GM12878 (cell line): ENCODE measurements around the gene BPIFB4. TPM values are rescaled to one million over a fixed set of nuclear protein-coding genes. Genes with fewer than 3 reads are reported as not detected.

Experiments used
- BMI1 ChIP-seq: fragments of 450-650 bp; IDR thresholded peaks from 2 replicates; pipeline ENCODE4 v1.6.1; 2016; ENCODE audit warnings: mild to moderate bottlenecking, moderate library complexity, borderline replicate concordance
- BRCA1 ChIP-seq: IDR thresholded peaks from 2 replicates; pipeline ENCODE4 v1.6.1; 2011; ENCODE audit warnings: low read depth, low read length, improper control_type of control experiment
- CEBPB ChIP-seq, 2 experiments: fragments of 150-350 bp in 1 of 2; IDR thresholded peaks; 2 replicates each; pipeline ENCODE4 v1.6.1; 2012 to 2014; ENCODE audit warnings: low read depth in 2 of 2, low read length in 2 of 2, borderline replicate concordance in 1 of 2, inconsistent platforms in 1 of 2
- CHD4 ChIP-seq: fragments of 200-600 bp; sonication (generic); IDR thresholded peaks from 2 replicates; pipeline ENCODE4 v1.6.1; 2016; ENCODE audit warnings: mild to moderate bottlenecking
- DPF2 ChIP-seq: fragments of 450-650 bp; IDR thresholded peaks from 2 replicates; pipeline ENCODE4 v1.6.1; 2017; ENCODE audit warnings: mild to moderate bottlenecking
- EED ChIP-seq: sonication (generic); IDR thresholded peaks from 2 replicates; pipeline ENCODE4 v1.6.1; 2016; ENCODE audit warnings: antibody characterized with exemption, low read depth
- ESRRA ChIP-seq: IDR thresholded peaks from 2 replicates; pipeline ENCODE4 v1.6.1; 2012; ENCODE audit warnings: mild to moderate bottlenecking, low read length, improper control_type of control experiment
- FOS ChIP-seq: IDR thresholded peaks from 3 replicates; pipeline ENCODE4 v1.6.1; 2011; ENCODE audit warnings: borderline replicate concordance; ENCODE audit not compliant: insufficient read length; ENCODE audit errors: extremely low read depth
- JUND ChIP-seq: IDR thresholded peaks from 2 replicates; pipeline ENCODE4 v1.6.1; 2012; ENCODE audit warnings: low read depth, mild to moderate bottlenecking, low read length, improper control_type of control experiment, moderate library complexity
- KAT2A ChIP-seq: conservative IDR thresholded peaks from 2 replicates; pipeline ENCODE4 v1.6.1; 2011; ENCODE audit warnings: low read depth, low read length; ENCODE audit not compliant: control insufficient read depth
- MTA3 ChIP-seq: IDR thresholded peaks from 2 replicates; pipeline ENCODE4 v1.6.1; 2012; ENCODE audit warnings: low read length, inconsistent platforms, borderline replicate concordance
- MXI1 ChIP-seq: fragments of 150-350 bp; IDR thresholded peaks from 2 replicates; pipeline ENCODE4 v1.6.1; 2011; ENCODE audit warnings: low read depth, mild to moderate bottlenecking, inconsistent platforms, low read length, improper control_type of control experiment
- PAX8 ChIP-seq: fragments of 450-650 bp; IDR thresholded peaks from 2 replicates; pipeline ENCODE4 v1.6.1; 2017; ENCODE audit warnings: mild to moderate bottlenecking, moderate library complexity
- RCOR1 ChIP-seq: conservative IDR thresholded peaks from 2 replicates; pipeline ENCODE4 v1.6.1; 2012; ENCODE audit warnings: low read depth, low read length, improper control_type of control experiment
- SIN3A ChIP-seq: IDR thresholded peaks from 2 replicates; pipeline ENCODE4 v1.6.1; 2012; ENCODE audit warnings: low read depth, low read length, improper control_type of control experiment
- SRF ChIP-seq, 2 experiments: IDR thresholded peaks; 2 replicates each; pipeline ENCODE4 v1.6.1; 2011; ENCODE audit warnings: low read depth in 2 of 2, low read length in 2 of 2, mild to moderate bottlenecking in 1 of 2, moderate library complexity in 1 of 2
- TAF1 ChIP-seq: IDR thresholded peaks from 2 replicates; pipeline ENCODE4 v1.6.1; 2011; ENCODE audit warnings: mild to moderate bottlenecking, low read depth, low read length, borderline replicate concordance
- TBL1XR1 ChIP-seq: IDR thresholded peaks from 2 replicates; pipeline ENCODE4 v1.6.1; 2012; ENCODE audit warnings: low read depth, low read length, improper control_type of control experiment
- USF1 ChIP-seq: IDR thresholded peaks from 2 replicates; pipeline ENCODE4 v1.6.1; 2011; ENCODE audit warnings: borderline replicate concordance, low read depth, mild to moderate bottlenecking, moderate library complexity, mixed read lengths, low read length; ENCODE audit not compliant: insufficient read depth; ENCODE audit errors: extremely low read length
- ZBTB4 ChIP-seq: fragments of 450-650 bp; formaldehyde crosslinking; IDR thresholded peaks from 2 replicates; pipeline ENCODE4 v1.4.0; 2022; ENCODE audit warnings: mild to moderate bottlenecking, moderate library complexity
- ZNF274 ChIP-seq: IDR thresholded peaks from one replicate; pipeline ENCODE4 v1.8.0; 2011; ENCODE audit not compliant: insufficient read length, insufficient read depth
- polyA plus RNA-seq, 11 experiments: library from polyadenylated mRNA; depleted of rRNA in 4 of 11; unstranded in 6 of 11; stranded (reverse) in 5 of 11; fragments of >200 nt; fragmentation: Nextera tagmentation in 4 of 11; fragmentation: Illumina TruSeq in 1 of 11; extraction: Ambion mirVana in 4 of 11; extraction: Trizol in 1 of 11; gene quantifications; 1 replicate in 1 of 11; 2 replicates in 10 of 11; pipeline versions ENCODE4 v1.2.1 to v1.2.3, GENCODE V29; 2011 to 2016; ENCODE audit warnings: inconsistent platforms in 2 of 11, missing spikeins in 2 of 11, low read depth in 1 of 11
- total RNA-seq, 4 experiments: library from RNA; depleted of rRNA in 3 of 4; stranded (reverse); fragments of >200 nt in 3 of 4; fragmentation: Illumina TruSeq in 1 of 4; extraction: Trizol in 1 of 4; gene quantifications; 2 replicates each; pipeline versions ENCODE4 v1.2.1 to v1.2.3, GENCODE V29; 2013 to 2021
- TF ChIP-seq, protein P1 (sequence below): fragments of 450-650 bp; IDR thresholded peaks from 2 replicates; pipeline ENCODE4 v1.6.1; 2017; ENCODE audit warnings: mild to moderate bottlenecking, low read depth, inconsistent platforms; ENCODE audit not compliant: poor library complexity, severe bottlenecking
- TF ChIP-seq, protein P2 (sequence below): IDR thresholded peaks from 2 replicates; pipeline ENCODE4 v1.6.1; 2012; ENCODE audit warnings: low read depth, low read length, improper control_type of control experiment

Gene BPIFB4
- total and polyA plus RNA-seq, 10 of the 15 experiments (the other 5 are each of a cell fraction or from before 2014, with no cell fraction given): 0.12 TPM; not detected in 9

GRCh38 chr20:33119725-33120720 is 40.6 kb downstream of the BPIFB4 start (continued):
- TF ChIP-seq, protein P1, sequence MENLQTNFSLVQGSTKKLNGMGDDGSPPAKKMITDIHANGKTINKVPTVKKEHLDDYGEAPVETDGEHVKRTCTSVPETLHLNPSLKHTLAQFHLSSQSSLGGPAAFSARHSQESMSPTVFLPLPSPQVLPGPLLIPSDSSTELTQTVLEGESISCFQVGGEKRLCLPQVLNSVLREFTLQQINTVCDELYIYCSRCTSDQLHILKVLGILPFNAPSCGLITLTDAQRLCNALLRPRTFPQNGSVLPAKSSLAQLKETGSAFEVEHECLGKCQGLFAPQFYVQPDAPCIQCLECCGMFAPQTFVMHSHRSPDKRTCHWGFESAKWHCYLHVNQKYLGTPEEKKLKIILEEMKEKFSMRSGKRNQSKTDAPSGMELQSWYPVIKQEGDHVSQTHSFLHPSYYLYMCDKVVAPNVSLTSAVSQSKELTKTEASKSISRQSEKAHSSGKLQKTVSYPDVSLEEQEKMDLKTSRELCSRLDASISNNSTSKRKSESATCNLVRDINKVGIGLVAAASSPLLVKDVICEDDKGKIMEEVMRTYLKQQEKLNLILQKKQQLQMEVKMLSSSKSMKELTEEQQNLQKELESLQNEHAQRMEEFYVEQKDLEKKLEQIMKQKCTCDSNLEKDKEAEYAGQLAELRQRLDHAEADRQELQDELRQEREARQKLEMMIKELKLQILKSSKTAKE: peak; percentile 38
- TF ChIP-seq ZBTB4 (CRISPR knock-in tag) (no peak), ZNF274 (no peak), TBL1XR1 (no peak), CHD4 (no peak), TAF1 (no peak), KAT2A (no peak), BMI1 (no peak), MTA3 (no peak), PAX8 (no peak), EED (peak; percentile 40; the same call in 1 of the 2 replicates), DPF2 (0 out of 2 replicates have a peak, but pooled peaks have one; percentile 26), BRCA1 (no peak), CEBPB (IDR thresholded peaks at IDR 0.05; ENCODE audit: borderline replicate concordance in 1 of 2, low read depth in 2 of 2, low read length in 2 of 2) (no peak), SRF (IDR thresholded peaks at IDR 0.05; ENCODE audit: low read depth in 2 of 2, low read length in 2 of 2) (no peak), MXI1 (no peak), ESRRA (no peak), USF1 (no peak), JUND (0 out of 2 replicates have a peak, but pooled peaks have one; percentile 5), SIN3A (no peak), RCOR1 (no peak), FOS (no peak)
- TF ChIP-seq, protein P2, sequence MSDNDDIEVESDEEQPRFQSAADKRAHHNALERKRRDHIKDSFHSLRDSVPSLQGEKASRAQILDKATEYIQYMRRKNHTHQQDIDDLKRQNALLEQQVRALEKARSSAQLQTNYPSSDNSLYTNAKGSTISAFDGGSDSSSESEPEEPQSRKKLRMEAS: no peak
